Brain microvascular endothelial cell (primary cell): ENCODE measurements around the gene YTHDC2.

Source experiments
- DNase-seq: peaks from one replicate; pipeline ENCODE4 v3.0.0-alpha.2; 2020
- H3K27ac ChIP-seq: fragments of 250-450 bp; sonication (Bioruptor Pico); 2 replicates; pipeline ENCODE4 v1.5.1; 2020; ENCODE audit warnings: mild to moderate bottlenecking, moderate library complexity
- H3K27me3 ChIP-seq: fragments of 250-450 bp; sonication (Bioruptor Pico); replicated peaks from 2 replicates; pipeline ENCODE4 v1.5.1; 2020; ENCODE audit warnings: mild to moderate bottlenecking
- H3K36me3 ChIP-seq: fragments of 250-450 bp; sonication (Bioruptor Pico); replicated peaks from 2 replicates; pipeline ENCODE4 v1.5.1; 2020; ENCODE audit warnings: mild to moderate bottlenecking
- H3K4me3 ChIP-seq: 2 replicates; pipeline ENCODE4 v1.5.1; 2011; ENCODE audit warnings: low read depth, mild to moderate bottlenecking, control low read depth, low read length, moderate library complexity
- in situ Hi-C: cut with HindIII; loops from 2 replicates; pipeline ENCODE4 v1.10.0; 2017; ENCODE audit warnings: low sequenced_read_pairs, low pct_ligation_motif_present
- TF ChIP-seq, protein P1 (sequence below): IDR thresholded peaks from 2 replicates; pipeline ENCODE4 v1.5.1; 2011; ENCODE audit warnings: low read depth, mild to moderate bottlenecking, moderate library complexity, low read length, control low read depth, inconsistent platforms; ENCODE audit errors: missing control alignments

Gene YTHDC2

DNA sequence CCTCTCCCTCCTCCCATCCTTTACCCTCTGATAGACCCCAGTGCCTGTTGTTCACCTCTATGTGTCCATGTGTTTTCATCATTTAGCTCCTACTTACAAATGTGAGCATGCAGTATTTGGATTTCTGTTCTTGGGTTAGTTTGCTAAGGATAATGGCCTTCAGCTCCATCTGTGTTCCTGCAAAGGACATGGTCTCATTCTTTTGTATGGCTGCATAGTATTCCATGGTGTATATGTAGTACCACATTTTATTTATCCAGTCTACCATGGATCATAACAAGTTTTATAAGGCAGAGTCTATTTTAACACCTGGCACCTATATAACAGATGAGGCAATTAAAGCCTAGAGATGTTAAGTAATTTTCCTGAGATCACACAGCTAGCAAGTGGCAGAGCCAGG, 7.4 kb downstream of the YTHDC2 start:
- Histone ChIP-seq H3K27ac (no peak overlapping the region), H3K4me3 (no peak overlapping the region), H3K27me3 (no peaks in the 10 kb centered on the region), H3K36me3 (peaks cover 3% of the 10 kb centered on the region)
- no peak for DNase-seq
- in situ Hi-C loops = loop anchor here (25.0 kb wide), 1 partner anchor 184 kb away; no protein-coding TSS in a partner anchor
- TF ChIP-seq, protein P1, sequence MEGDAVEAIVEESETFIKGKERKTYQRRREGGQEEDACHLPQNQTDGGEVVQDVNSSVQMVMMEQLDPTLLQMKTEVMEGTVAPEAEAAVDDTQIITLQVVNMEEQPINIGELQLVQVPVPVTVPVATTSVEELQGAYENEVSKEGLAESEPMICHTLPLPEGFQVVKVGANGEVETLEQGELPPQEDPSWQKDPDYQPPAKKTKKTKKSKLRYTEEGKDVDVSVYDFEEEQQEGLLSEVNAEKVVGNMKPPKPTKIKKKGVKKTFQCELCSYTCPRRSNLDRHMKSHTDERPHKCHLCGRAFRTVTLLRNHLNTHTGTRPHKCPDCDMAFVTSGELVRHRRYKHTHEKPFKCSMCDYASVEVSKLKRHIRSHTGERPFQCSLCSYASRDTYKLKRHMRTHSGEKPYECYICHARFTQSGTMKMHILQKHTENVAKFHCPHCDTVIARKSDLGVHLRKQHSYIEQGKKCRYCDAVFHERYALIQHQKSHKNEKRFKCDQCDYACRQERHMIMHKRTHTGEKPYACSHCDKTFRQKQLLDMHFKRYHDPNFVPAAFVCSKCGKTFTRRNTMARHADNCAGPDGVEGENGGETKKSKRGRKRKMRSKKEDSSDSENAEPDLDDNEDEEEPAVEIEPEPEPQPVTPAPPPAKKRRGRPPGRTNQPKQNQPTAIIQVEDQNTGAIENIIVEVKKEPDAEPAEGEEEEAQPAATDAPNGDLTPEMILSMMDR = no peak

DNA sequence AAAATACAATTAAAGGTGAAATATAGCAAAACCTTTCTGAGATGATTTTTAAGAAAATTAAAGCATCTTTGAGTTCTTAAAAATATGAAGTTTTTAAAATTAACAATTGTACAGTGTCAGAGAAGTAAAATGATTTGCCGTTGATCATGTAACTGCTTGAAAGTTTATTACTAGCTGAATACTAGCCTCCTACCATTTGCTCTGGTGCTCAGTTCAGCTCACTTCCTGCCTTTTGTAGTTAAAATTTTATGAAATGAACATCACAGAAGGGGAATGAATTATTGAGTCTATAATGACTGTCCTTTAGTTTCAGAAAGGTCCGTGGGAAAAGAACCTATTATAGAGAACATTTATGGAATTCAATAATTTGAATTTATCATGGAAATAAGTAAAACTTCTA, 9.7 kb downstream of the YTHDC2 start:
- DNase-seq = no peak
- H3K27ac ChIP-seq = no peak overlapping the region
- H3K36me3 ChIP-seq = peaks cover 3% of the 10 kb centered on the region
- in situ Hi-C loops = loop anchor here (25.0 kb wide), 1 partner anchor 186 kb away; no protein-coding TSS in a partner anchor
- H3K4me3 ChIP-seq = no peak overlapping the region
- no peaks in the 10 kb centered on the region for H3K27me3 ChIP-seq
- TF ChIP-seq, protein P1 = no peak

DNA sequence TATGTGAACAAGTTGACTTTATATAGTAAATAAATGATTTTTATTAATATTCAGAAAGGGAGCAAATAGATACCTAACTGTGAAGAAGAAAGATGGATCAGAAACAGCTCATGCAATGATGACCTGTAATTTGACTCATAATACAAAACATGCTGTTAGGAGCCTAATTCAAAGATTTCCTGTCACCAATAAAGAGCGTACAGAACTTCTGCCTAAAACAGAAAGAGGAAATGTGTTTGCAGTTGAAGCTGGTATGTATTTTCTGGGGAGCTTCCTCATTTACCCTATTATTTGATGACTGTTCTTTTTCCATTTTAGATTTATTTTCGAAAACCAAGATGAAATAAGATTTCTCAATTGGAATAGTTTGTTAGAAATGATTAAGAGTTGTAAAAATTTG, 11.4 kb downstream of the YTHDC2 start:
- TF ChIP-seq, protein P1 = no peak
- Histone ChIP-seq H3K27me3 (no peaks in the 10 kb centered on the region), H3K4me3 (no peak overlapping the region), H3K36me3 (peaks cover 3% of the 10 kb centered on the region), H3K27ac (no peak overlapping the region)
- in situ Hi-C loops = loop anchor here (25.0 kb wide), 1 partner anchor 188 kb away; no protein-coding TSS in a partner anchor
- no peak for DNase-seq

DNA sequence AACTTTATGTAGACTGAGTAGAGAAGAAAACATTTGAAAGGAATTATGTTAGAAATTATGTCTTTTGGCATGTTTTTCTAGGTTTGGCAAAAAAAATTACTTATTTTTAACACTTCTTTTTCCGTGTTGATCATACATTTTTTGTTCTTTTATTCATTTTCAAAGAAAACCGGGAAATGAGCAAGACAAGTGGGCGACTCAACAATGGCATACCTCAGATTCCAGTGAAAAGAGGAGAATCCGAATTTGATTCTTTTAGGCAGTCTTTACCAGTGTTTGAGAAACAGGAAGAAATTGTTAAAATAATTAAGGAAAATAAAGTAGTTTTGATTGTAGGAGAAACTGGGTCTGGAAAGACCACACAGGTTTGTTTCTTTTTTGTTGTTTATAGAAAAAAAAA, 12.9 kb downstream of the YTHDC2 start:
- in situ Hi-C loops = no loop called here
- Histone ChIP-seq H3K27ac (no peak overlapping the region), H3K36me3 (no peaks in the 10 kb centered on the region), H3K4me3 (no peak overlapping the region), H3K27me3 (no peaks in the 10 kb centered on the region)
- TF ChIP-seq, protein P1 = no peak
- no peak for DNase-seq

DNA sequence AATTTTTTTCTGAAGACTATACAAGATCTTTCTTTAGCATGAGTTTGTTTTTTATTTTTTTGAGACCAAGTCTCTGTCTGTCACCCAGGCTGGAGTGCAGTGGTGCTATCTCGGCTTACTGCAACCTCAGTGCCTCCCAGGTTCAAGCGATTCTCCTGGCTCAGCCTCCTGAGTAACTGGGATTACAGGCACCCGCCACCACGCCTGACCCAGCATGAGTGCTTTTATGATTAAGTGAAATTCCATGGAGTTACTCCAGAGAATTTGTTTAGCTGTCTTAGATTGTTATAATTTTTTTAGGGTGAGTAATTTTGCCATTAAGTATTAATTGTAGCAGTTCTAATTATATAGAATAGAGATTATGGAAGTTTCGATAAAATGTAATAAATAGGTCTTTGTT, 14.3 kb downstream of the YTHDC2 start:
- H3K4me3 ChIP-seq = no peak overlapping the region
- H3K27ac ChIP-seq = no peak overlapping the region
- no peaks in the 10 kb centered on the region for H3K36me3 ChIP-seq
- in situ Hi-C loops = no loop called here
- no peak for DNase-seq
- TF ChIP-seq, protein P1 = no peak
- H3K27me3 ChIP-seq = no peaks in the 10 kb centered on the region

DNA sequence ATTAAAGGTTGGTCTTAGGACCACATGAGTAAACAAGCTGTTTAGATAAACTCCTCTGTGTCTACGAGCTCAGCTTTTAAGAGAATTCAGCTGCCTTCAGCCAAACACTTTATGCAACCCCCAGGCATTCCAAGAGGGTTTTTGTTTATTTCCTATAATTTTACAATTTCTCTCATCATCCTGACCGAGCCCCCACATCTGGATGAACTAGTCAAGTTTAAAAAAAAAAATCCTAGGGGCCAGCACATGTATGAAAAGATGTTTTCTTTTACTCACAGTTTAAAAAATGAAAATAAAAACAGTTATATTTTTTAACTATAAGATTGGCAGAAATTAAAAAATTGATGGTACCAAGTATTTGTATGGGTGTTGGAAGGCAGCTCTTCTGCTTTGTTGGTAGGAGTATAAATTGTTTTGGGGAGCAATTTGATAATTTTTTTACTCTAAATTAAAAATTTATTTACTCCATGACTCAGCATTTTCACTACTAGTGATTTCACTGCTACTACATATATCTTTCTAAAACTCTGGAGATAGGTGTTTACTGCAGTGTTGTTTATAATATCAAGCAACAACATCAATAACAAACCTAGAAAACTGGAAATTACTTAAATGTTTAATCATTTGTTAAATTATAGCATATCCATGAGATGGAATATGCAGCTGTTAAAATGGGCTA, 18.1 kb downstream of the YTHDC2 start:
- in situ Hi-C loops = no loop called here

More for the DNA sequence above, 18.1 kb downstream of the YTHDC2 start:
- TF ChIP-seq, protein P1 = no peak
- no peaks in the 10 kb centered on the region for H3K27me3 ChIP-seq
- no peak overlapping the region for H3K4me3 ChIP-seq
- H3K36me3 ChIP-seq = peaks cover 2% of the 10 kb centered on the region
- no peak for DNase-seq
- H3K27ac ChIP-seq = no peak overlapping the region
